Measurements from ENCODE around the gene BABAM2.

The BABAM2 gene

DNA sequence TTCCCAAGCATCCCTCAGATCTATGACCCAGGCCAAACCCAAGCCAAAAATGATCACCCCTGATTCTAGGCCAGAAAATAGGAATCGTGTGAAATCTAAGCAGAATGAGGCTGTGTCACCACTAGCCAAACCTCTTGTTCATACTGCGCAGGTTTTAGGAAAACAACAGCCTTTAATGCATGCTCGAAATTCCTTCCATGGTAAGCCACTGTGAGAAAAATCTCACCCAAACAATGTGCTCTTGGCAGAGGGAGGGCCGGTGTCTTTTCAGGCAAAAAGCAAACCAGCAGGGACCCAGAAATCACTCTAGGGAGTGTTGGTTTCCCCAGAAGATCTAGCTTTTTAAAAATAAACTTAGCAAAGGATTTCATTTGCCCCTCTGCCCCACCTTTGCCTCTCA is 430.9 kb downstream of the BABAM2 start:
- Histone ChIP-seq H3K27me3 (ENCODE audit: control insufficient read depth, insufficient read depth, low read length) (no peaks in the 10 kb centered on the region), H3K27ac (no peak overlapping the region), H3K4me1 (no peaks in the 10 kb centered on the region), H3K4me3 (ENCODE audit: low read depth, low read length) (no peak overlapping the region), H3K79me2 (no peaks in the 10 kb centered on the region), H2AFZ (no peak overlapping the region), H3K36me3 (ENCODE audit: control insufficient read depth, insufficient read depth, low read length) (no peaks in the 10 kb centered on the region), H3K4me2 (ENCODE audit: low read length) (no peak overlapping the region), H3K9ac (no peak overlapping the region), H3K9me3 (ENCODE audit: control insufficient read depth, low read length) (no peaks in the 10 kb centered on the region)
- TF ChIP-seq, protein P1, sequence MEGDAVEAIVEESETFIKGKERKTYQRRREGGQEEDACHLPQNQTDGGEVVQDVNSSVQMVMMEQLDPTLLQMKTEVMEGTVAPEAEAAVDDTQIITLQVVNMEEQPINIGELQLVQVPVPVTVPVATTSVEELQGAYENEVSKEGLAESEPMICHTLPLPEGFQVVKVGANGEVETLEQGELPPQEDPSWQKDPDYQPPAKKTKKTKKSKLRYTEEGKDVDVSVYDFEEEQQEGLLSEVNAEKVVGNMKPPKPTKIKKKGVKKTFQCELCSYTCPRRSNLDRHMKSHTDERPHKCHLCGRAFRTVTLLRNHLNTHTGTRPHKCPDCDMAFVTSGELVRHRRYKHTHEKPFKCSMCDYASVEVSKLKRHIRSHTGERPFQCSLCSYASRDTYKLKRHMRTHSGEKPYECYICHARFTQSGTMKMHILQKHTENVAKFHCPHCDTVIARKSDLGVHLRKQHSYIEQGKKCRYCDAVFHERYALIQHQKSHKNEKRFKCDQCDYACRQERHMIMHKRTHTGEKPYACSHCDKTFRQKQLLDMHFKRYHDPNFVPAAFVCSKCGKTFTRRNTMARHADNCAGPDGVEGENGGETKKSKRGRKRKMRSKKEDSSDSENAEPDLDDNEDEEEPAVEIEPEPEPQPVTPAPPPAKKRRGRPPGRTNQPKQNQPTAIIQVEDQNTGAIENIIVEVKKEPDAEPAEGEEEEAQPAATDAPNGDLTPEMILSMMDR (IDR thresholded peaks at IDR 0.05) = no peak

DNA sequence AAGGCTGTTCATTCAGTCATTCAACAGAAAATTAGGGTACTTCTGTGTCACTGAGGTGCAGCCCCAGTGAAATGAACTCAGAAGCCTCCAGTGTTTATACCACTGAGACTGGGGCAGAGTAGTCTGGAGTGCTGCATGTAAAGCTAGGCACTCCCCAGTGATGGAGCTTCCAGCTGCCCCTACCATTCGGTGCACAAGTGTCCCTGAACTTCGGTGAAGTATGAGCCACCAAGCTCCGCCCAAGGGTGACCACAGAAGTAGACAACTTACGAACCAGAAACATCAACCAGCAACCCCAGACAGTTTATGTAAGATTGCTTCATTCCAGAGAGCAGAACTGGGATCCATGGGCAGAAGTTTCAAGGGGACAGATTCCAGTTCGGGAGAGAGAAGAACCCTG is 431.5 kb downstream of the BABAM2 start:
- Histone ChIP-seq H3K79me2 (no peaks in the 10 kb centered on the region), H3K4me1 (no peaks in the 10 kb centered on the region), H3K27ac (no peak overlapping the region), H3K4me2 (ENCODE audit: low read length) (no peak overlapping the region), H3K9ac (no peak overlapping the region), H3K4me3 (ENCODE audit: low read depth, low read length) (no peak overlapping the region), H3K9me3 (ENCODE audit: control insufficient read depth, low read length) (no peaks in the 10 kb centered on the region), H3K27me3 (ENCODE audit: control insufficient read depth, insufficient read depth, low read length) (no peaks in the 10 kb centered on the region), H3K36me3 (ENCODE audit: control insufficient read depth, insufficient read depth, low read length) (no peaks in the 10 kb centered on the region), H2AFZ (no peak overlapping the region)
- TF ChIP-seq, protein P1 (IDR thresholded peaks at IDR 0.05) = no peak

DNA sequence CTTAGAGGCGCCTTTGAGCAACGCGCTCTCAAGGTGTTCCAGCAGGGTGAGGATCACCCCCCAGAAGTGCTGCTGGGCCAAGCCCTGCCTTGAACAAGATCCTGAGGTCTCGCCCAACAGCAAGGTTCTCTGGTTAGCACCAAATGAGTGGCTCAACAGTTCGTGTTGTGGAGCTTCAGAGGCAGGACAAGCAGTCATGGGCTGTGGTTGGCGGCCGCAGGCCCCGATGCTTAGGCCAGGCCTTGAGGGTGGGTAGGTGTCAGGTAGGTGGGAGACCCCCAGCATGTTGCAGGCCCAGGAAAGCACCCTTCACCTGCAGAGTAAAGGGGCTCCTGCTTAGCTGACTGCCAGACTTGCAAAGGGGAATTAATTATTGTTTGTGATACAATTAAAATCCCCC is 431.9 kb downstream of the BABAM2 start:
- no peaks in the 10 kb centered on the region for H3K27me3 ChIP-seq (ENCODE audit: control insufficient read depth, insufficient read depth, low read length)
- H3K4me1 ChIP-seq = no peaks in the 10 kb centered on the region
- TF ChIP-seq, protein P1 (IDR thresholded peaks at IDR 0.05) = no peak
- H3K27ac ChIP-seq = no peak overlapping the region
- H3K9ac ChIP-seq = no peak overlapping the region
- H3K4me2 ChIP-seq (ENCODE audit: low read length) = no peak overlapping the region
- no peaks in the 10 kb centered on the region for H3K36me3 ChIP-seq (ENCODE audit: control insufficient read depth, insufficient read depth, low read length)
- H2AFZ ChIP-seq = no peak overlapping the region
- H3K4me3 ChIP-seq (ENCODE audit: low read depth, low read length) = no peak overlapping the region
- H3K9me3 ChIP-seq (ENCODE audit: control insufficient read depth, low read length) = no peaks in the 10 kb centered on the region
- H3K79me2 ChIP-seq = no peaks in the 10 kb centered on the region

DNA sequence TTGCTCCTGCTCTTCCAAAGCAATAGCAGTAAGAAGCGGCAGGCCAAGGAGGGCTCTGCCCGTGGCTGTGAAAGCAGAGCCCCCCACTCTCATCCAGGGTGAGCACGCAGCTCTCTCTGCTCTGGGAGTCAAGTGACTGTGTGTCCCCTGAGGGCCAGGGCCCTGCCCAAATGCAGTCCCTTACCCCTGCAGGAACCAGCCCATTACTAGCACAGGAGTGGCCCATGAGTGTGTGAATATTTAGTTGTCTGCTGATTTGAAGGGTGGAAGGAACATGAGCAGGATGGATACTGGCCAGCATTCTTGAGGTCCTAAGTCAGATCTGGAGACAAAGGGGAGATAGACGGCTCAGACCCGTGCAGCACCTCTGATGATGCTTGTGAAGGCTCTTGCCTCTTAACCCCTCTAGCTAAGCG is 432.5 kb downstream of the BABAM2 start:
- H3K36me3 ChIP-seq (ENCODE audit: control insufficient read depth, insufficient read depth, low read length) = no peaks in the 10 kb centered on the region
- no peaks in the 10 kb centered on the region for H3K9me3 ChIP-seq (ENCODE audit: control insufficient read depth, low read length)
- no peak overlapping the region for H3K9ac ChIP-seq
- H3K27ac ChIP-seq = no peak overlapping the region
- H3K4me1 ChIP-seq = no peaks in the 10 kb centered on the region
- no peak overlapping the region for H3K4me2 ChIP-seq (ENCODE audit: low read length)
- TF ChIP-seq, protein P1 (IDR thresholded peaks at IDR 0.05) = no peak
- no peaks in the 10 kb centered on the region for H3K79me2 ChIP-seq
- no peak overlapping the region for H3K4me3 ChIP-seq (ENCODE audit: low read depth, low read length)
- no peaks in the 10 kb centered on the region for H3K27me3 ChIP-seq (ENCODE audit: control insufficient read depth, insufficient read depth, low read length)
- no peak overlapping the region for H2AFZ ChIP-seq

DNA sequence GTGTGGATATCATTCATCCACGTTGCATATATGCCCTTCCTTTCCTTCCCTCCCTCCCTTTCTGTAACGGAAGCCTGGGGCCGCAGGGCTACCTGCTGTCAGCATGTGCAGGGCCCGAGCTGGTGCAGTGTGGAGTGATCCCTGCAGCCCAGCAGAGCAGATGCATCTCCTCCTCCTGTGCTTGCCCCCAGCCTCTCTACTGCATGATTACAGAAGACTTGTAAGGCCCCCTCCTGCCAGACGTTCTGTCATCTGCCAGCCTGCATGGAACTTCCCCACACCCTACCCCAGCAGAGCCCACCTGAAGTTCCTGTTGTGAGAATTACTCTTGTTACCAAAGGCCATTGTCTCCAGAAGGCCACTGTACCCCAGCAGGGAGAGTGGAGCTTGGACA is 434.6 kb downstream of the BABAM2 start:
- Histone ChIP-seq H3K9me3 (ENCODE audit: control insufficient read depth, low read length) (no peaks in the 10 kb centered on the region), H3K4me2 (ENCODE audit: low read length) (no peak overlapping the region), H3K27ac (no peak overlapping the region), H3K4me1 (no peaks in the 10 kb centered on the region), H3K9ac (no peak overlapping the region), H3K79me2 (no peaks in the 10 kb centered on the region), H3K36me3 (ENCODE audit: control insufficient read depth, insufficient read depth, low read length) (no peaks in the 10 kb centered on the region), H2AFZ (no peak overlapping the region), H3K27me3 (ENCODE audit: control insufficient read depth, insufficient read depth, low read length) (no peaks in the 10 kb centered on the region), H3K4me3 (ENCODE audit: low read depth, low read length) (no peak overlapping the region)
- TF ChIP-seq, protein P1 (IDR thresholded peaks at IDR 0.05) = no peak

All from parathyroid adenoma (tissue), 2 donors.